Activated CD4-positive, alpha-beta T cell treated with anti-CD3 and anti-CD28 coated beads for 4 hours (primary cell): Measurements from ENCODE around the gene KRTAP1-4.
"Not testable (repeated sequence)": the region's sequence is repeated elsewhere in the genome, so short reads cannot be mapped to it uniquely, and the experiment has no call there.

ENCODE experiments used
- DNase-seq, 2 donors: peaks; one replicate each; pipeline ENCODE4 v3.0.0-alpha.2; 2020

KRTAP1-4 gene, protein sequence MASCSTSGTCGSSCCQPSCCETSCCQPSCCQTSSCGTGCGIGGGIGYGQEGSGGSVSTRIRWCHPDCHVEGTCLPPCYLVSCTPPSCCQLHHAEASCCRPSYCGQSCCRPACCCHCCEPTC

DNA sequence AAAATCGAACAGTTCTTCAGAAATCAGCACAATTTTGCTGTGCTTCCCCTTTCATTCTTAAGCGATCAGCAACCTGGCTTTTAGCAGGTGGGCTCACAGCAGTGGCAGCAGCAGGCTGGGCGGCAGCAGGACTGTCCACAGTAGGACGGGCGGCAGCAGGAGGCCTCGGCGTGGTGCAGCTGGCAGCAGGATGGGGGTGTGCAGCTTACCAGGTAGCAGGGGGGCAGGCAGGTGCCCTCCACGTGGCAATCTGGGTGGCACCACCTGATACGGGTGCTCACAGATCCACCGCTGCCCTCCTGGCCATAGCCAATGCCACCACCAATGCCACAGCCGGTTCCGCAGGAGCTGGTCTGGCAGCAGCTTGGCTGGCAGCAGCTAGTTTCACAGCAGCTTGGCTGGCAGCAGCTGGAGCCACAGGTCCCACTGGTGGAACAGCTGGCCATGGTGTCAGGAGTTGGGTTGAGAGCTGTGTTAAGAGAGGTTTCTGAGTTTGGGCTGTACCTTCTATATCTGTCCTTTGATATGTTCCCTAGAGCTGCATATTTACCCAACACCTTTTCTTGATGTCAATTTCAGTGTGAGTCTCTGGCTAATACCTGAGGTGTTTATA lies at the start of gene KRTAP1-4:
Gene KRTAP1-4, minus strand, starts transcription at position 563 of the 613 bp plus-strand sequence. Its CDS starts 117 bp downstream, at position 446.
- DNase-seq = no peak

DNA sequence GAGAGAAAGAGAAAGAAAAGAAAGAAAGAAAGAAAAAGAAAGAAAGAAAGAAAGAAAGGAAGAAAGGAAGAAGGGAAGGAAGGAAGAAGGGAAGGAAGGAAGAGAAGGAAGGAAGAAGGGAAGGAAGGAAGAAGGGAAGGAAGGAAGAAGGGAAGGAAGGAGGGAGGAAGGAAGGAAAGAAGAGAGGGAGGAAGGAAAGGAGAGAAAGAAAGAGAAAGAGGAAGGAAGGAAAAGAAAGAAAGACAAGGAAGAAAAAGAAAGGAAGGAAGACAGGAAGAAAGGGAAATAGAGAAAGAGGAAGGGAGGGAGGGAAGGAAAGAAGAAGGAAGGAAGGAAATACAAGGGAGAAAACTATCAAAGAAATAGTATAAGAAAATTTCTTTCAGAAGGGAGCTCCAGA lies 46.8 kb upstream of the KRTAP1-4 start:
- no peak for DNase-seq

DNA sequence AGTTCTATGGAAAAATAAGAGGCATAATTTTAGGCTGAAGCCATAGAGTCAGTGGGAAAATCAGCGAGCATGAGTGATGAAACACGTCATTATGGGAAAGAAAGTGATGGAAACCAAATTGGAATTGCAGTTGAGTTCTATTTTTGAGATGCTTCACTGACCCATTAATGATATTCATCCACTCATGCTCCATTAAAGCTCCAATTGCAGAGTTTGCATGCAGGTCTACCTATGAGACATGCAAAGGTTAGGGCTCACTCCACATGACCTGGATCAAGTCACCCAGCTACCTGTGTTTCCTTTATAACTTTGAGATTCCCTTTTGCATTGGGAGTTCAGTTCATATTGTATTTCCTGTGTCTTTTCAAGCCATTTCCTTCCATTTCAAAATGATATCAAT lies 43.7 kb upstream of the KRTAP1-4 start:
- no peak for DNase-seq

DNA sequence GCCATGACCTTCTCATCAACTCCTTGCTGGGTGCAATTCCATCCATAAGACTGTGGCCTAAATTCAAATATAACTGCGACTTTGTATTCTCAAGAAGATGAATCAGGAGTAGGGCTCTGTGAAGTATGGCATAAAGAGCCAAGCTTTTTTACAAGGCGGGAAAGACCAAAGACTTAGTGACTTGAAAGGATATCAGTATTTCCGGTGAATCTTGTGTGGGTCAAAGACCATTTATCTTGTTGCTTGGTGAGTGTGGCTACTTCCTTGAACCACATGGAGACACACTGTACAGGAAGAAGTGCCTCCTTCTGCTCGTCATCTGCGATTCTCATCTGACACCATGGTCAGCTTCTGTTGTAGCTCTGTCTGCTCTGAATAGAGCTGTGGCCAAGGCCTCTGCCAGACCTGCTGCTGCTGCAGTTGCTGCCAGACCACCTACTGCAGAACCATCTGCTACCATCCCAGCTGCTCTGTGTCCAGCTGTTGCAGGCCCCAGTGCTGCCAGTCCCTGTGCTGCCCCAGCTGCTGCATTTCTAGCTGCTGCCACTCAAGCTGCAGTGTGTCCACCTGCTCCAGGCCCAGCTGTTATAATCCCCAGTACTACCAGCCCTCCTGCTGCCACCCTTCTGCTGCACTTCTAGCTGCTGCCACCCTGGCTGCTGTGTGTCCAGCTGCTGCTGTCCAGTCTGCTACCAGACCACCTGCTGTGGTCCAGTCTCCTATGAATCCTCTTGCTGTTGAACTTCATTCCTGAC lies 41.8 kb upstream of the KRTAP1-4 start:
- DNase-seq = no peak

DNA sequence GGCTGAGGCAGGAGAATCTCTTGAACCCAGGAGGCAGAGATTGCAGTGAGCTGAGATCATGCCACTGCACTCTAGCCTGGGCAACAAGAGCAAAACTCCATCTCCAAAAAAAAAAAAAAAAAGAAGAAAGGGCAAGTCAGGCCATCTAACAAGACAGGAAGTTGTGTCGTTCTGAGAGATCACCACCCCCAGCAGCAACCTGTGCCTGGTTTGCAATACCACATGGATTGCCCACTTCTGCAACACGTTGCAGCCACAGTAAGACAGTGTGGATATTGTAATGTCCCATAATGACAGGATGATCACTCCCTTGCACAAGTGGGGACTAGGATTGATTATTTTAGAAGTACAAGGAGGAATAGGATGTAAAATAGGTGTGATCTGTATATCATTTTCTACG lies 39.0 kb upstream of the KRTAP1-4 start:
- DNase-seq = no peak

DNA sequence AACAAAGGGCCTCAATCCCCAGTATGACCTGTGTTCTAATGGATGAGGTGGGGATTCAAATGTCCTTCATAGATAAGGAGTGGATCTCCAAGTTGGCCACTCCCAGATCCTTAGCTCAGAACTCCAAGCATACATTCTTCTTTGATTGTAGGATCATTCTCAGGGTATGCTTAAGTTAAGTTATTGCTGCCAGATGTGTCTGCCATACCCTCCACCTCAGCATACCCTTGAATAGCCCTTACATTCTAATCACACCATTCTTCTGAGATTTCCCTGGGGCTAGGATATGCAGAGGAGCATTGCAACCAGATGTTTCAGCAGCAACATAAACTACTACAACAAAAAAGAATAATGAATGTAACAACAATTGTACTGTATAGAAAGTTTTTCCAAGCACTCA lies 37.3 kb upstream of the KRTAP1-4 start:
- no peak for DNase-seq

DNA sequence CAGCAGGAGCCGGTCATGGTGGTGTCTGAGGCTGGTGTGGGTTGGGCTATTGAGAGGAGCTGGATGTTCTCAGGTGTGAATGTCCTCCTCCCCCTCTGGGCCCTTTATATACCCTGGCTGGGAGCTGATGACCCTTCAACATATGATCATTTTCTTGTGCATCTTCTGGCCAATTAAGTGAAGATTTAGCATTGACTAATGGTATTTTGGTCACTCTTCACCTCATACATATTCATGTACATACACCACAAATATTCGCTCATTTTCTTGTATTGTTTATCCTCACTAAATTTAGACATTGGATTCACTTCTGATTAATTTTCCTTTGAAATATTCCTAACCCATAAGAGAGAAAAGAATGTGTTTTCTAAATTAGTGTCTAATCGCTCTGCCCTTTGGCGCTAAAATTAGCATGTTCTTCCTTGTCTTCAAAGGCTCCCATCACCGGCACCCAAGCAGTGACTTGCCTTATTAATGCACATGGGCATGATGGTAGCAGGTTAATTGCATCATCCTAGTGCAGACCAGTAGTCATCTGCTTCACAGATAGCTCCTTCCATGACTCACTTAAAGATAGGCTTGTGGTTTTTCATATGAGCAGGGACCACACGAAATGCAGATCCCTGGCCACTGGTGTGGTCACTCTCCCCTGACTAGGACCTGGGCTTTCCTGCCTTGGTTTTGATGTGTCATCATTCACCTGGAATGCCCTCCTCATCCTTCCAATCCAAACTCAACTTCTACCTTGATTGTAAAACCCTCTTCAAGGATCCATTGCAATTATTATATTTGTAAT lies 36.0 kb upstream of the KRTAP1-4 start, which contains the start of gene KRTAP2-4:
Gene KRTAP2-4, minus strand, starts transcription at position 51 of the 796 bp plus-strand sequence. Its CDS starts 34 bp downstream, at position 17.
- no peak for DNase-seq

DNA sequence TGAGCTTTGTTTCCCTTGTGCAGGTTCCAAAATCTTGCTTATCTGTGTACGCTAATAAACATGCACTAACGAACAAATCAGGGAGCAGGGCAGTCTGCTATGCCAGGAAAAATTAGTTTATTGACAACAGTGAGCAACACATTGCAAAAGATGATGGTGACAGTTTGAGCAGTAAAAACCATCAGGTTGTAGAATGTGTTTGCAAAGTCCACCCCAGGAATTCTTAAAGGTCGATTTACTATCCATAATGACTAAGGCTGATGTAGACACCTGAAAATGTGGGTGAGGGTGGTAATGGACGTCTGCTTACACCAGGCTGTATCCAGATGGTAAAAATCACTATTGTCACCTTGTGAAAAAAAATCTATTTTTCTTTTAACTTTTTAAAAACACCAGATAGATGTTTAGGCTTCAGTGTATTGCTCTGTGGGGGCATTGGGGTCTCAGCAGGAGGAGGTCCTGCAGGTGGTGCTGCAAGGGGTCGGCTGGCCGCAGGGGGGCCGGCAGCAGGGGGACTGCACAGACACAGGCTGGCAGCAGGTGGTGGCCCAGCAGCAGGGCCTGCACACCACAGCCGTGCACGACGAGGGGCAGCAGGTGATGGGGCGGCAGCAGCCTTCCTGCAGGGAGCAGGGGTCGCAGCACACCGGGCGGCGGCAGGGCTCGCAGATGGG lies 35.2 kb upstream of the KRTAP1-4 start:
- DNase-seq = not testable (repeated sequence)

DNA sequence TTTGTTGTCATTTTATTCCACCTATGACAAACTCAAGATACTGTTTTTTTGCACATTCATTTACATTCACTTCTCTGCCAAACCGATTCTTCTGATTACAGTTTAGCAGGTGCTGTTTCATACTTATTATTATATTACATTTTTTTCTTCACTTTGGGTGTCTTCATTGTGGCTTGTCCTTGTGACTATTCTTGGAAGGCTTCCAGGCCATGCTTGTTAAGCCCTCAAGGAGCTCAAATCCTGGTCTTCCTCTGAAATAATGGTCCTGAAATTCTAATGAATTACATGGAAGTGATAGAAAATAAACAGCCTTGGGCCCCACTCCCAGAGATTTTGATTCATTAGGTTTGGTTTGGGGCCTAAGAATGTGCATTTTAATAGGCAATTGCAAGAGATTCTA lies 34.3 kb upstream of the KRTAP1-4 start:
- no peak for DNase-seq

DNA sequence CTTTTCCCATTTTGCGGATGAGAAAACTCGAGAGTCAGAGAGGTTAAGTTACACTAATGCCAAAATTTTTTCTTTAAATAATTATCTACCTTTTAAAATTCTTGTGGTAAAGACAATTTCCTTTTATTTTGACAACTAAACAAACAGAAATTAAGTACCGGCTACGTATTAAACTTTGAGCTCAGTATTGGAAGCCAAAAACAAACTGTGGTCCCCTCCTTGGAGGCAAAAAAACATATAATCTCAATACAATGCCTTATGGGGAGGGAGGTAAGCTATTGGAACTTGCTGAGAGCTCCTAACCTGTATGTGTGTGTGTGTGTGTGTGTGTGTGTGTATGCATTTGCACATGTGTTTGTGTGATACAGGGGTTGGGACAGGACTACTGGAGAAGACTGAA lies 33.5 kb upstream of the KRTAP1-4 start:
- DNase-seq = no peak

DNA sequence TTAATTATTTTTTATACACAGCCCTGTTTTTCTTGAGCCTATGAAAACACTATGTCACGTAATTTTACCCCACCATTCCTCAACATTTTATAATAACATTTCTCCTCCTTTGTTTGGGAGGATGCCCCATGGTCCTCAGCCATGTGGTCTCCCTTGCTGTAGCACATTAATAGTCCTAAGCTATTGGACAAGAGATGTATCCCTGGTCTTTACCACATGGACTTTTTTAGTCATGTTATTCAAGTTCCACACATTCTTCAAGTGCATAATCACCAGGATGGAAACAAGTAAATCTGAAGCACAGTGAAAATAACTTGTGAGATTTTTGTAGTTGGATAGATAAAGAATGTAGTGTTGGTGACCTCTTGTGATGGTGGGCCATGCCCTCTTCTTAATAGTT lies 32.0 kb upstream of the KRTAP1-4 start:
- no peak for DNase-seq

DNA sequence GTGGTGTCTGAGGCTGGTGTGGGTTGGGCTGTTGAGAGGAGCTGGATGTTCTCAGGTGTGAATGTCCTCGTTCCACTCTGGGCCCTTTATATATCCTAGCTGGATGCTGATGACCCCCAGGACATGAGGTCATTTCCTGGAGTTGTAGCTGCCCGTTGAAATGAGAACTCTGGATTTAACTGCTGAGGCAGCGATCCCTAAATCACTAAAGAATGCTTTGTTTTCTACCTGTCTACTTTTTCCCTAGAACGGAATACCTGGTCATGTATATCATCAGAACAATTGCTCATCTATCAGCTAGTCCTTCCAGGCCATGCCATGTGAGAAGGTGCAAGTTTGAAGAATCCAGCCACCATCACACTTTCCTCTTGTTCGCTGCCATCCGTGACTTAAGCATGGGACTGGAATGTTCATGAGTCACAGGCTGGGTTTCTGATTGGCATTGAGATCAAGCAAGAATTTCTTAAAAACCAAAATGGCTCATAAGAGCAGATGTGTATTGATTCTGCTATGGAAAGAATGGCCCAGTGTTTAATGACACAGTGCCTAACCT lies 30.1 kb upstream of the KRTAP1-4 start, which contains the start of gene KRTAP2-3:
Gene KRTAP2-3, minus strand, starts transcription at position 63 of the 553 bp plus-strand sequence. CDS start 64 bp downstream, outside the sequence.
- DNase-seq = no peak

DNA sequence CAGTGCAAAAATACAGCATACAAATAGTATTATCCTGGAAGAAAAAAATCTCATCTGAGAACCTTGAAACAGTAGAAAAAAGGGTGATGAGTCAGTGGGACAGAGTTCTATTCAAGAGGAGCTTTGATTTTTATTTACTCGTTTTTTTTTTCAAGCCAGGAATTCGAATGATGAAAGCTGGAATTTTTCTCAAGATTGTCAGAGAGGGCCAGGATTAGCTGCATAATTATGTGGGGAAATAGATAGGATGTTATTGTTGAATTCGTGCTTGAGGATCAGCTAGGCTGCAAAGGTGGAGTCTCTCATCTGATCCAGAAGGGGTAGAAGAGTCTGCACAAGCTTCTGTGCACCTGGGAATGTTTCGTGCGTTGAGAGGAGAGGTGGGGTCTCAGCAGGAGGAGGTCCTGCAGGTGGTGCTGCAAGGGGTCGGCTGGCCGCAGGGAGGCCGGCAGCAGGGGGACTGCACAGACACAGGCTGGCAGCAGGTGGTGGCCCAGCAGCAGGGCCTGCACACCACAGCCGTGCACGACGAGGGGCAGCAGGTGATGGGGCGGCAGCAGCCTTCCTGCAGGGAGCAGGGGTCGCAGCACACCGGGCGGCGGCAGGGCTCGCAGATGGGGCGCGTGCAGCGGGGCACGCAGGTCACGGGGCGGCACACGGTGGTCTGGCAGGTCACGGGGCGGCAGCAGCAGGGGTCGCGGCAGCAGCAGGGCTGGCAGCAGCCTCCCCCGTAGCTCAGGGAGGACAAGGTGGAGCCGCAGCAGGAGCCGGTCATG lies 29.5 kb upstream of the KRTAP1-4 start:
- not testable (repeated sequence) for DNase-seq

DNA sequence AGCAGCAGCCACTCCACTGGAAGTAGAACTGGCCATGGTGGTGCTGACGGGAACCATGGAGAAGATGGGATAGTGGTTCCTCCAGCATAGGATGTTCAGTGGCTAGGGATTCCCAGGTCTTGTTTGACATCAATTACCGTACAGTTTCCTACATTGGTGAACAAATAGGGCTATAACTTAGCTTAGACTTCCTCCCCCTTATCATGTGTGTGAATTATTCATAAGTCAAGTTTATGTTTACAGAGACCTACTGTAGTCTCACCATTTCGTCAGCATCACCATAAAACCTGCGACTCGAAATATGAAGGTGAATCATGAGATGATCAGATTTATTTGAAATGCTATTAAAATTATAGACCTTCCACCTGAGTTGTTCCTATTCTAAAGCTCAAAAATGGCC lies 28.7 kb upstream of the KRTAP1-4 start:
- no peak for DNase-seq

DNA sequence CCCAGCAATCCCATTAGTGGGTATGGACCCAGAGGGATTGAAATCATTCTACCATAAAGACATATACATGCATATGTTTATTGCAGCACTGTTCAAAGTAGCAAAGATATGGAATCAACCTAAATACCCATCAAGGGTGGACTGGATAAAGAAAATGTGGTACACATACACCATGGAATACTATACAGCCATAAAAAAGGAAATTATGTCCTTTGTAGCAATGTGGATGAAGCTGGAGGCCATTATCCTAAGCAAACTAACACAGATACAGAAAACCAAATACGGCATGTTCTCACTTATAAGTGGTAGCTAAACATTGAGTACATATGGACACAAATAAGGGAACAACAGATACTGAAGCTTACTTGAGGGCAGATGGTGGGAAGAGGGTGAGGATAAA lies 27.6 kb upstream of the KRTAP1-4 start:
- DNase-seq = no peak

DNA sequence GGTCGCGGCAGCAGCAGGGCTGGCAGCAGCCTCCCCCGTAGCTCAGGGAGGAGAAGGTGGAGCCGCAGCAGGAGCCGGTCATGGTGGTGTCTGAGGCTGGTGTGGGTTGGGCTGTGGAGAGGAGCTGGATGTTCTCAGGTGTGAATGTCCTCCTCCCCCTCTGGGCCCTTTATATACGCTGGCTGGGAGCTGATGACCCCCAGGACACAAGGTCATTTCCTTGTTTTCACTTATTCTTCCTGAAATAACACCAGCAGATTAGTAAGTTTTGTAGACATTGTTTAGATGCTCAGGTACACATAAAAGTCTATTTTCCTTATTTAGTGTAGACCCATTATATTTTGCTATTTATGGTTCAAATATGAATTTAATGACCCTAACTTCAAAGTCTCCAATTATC lies 25.1 kb upstream of the KRTAP1-4 start, which contains the start of gene KRTAP2-2:
Gene KRTAP2-2, minus strand, starts transcription at position 101 of the 400 bp plus-strand sequence. Its CDS starts 19 bp downstream, at position 82.
- not testable (repeated sequence) for DNase-seq

DNA sequence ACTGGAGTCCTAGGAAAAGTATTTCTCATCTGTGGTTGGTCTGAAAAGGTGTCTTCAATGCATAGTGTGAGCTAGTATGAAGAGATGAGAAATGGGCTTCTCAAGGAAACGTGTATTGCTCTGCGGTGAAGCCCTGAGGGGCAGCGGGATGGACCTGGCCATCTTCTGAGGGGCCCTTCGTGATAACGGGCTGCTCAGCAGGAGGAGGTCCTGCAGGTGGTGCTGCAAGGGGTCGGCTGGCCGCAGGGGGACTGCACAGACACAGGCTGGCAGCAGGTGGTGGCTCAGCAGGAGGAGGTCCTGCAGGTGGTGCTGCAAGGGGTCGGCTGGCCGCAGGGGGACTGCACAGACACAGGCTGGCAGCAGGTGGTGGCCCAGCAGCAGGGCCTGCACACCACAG lies 24.6 kb upstream of the KRTAP1-4 start:
- not testable (repeated sequence) for DNase-seq

DNA sequence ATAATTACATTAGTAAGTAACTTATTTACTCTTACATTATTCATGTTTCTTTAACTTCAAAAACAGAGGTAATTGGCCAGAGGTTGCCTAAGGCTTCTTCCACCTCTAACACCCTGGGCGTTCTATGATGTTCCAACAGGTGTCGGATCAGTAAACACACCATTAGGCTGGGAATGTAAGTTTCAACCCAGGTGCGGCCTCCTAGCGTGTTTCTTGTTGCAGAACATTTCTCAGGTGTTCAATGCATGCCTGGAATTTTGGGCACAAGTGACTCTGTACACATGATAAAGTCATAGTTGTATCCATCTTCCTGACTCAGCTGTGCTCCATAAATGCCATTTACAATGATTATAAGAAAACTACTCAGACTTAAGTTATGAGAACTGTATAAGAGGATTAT lies 24.0 kb upstream of the KRTAP1-4 start:
- no peak for DNase-seq

DNA sequence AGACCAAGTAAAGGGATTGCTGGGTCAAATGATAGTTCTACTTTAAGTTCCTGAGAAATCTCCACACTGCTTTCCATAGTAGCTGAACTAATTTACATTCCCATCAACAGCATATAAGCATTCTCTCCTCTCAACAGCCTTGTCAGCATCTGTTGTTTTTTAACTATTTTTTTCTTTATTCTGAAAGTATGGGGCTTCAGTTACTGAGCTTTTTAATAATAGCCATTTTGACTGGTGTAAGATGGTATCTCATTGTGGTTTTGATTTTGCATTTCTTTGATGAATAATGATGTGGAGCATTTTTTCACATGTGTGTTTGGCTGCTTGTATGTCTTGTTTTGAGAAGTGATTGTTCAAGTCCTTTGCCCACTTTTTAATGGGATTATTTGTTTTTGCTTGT lies 22.6 kb upstream of the KRTAP1-4 start:
- no peak for DNase-seq

DNA sequence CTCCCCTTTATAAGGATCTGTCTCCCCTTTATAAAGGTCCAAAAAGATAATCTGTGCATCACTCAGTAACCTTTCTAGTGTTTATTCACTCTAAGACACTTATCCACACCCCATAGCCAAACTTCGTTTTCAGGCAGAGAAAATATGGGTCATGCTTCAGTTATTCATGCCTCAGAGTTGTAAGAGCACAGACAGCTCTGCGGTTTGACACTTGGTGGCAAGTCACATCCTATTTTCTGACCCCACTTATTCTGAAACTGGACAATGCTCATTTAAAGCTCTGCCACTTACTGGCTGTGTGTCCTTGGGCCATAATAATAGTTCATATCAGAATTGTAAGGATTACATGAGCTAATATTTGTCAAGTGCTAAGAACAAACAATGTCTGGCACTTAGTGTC lies 19.1 kb upstream of the KRTAP1-4 start:
- DNase-seq = no peak

DNA sequence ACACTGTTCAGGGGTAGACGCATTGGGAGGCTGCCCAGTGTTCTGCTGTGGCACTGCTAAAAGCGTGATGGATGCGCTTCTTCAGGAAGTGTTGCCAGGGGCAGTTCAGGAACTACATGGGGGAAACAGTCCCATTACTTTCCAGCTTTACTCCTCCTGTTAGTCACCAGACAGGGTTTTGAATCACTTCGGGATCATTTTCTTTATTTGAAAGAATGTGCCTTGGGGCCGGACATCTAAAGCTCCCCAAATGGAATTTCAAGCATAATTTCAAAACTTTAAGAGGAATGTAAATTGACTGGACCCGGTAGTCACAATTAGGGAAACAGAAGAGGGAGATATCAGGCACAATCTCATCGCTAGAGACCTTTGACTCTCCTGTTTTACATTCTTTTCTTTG lies 18.4 kb upstream of the KRTAP1-4 start:
- no peak for DNase-seq
